Activated CD4-positive, alpha-beta T cell treated with anti-CD3 and anti-CD28 coated beads for 48 hours (primary cell): Measurements from ENCODE around the gene GRPEL1.
A peak's percentile ranks its signal among the peaks of the same experiment; 100 is the strongest.

Experiments used
- DNase-seq: peaks from one replicate; pipeline ENCODE4 v3.0.0-alpha.2; 2020

The GRPEL1 gene

GRCh38 chr4:7061815-7062214 is 6.0 kb downstream of the GRPEL1 start:
- DNase-seq = no peak

- DNase-seq = no peak
Observed at GRCh38 chr4:7060346-7061150, 7.3 kb downstream of the GRPEL1 start.

GRCh38 chr4:7059662-7060061 is 8.2 kb downstream of the GRPEL1 start:
- DNase-seq = no peak

- no peak for DNase-seq
Observed at GRCh38 chr4:7058792-7059191, 9.1 kb downstream of the GRPEL1 start.

GRCh38 chr4:7055990-7056325 is 11.9 kb downstream of the GRPEL1 start:
- no peak for DNase-seq

GRCh38 chr4:7055111-7055989 is 12.5 kb downstream of the GRPEL1 start:
- no peak for DNase-seq

GRCh38 chr4:7054106-7054880 is 13.6 kb downstream of the GRPEL1 start:
- no peak for DNase-seq

GRCh38 chr4:7052923-7053715 is 14.7 kb downstream of the GRPEL1 start:
- peak; percentile 38 for DNase-seq

- no peak for DNase-seq
Observed at GRCh38 chr4:7052313-7052712, 15.6 kb downstream of the GRPEL1 start.

GRCh38 chr4:7051905-7052304 is 16.0 kb downstream of the GRPEL1 start:
- DNase-seq = no peak

GRCh38 chr4:7051144-7051495 is 16.7 kb downstream of the GRPEL1 start:
- no peak for DNase-seq

- DNase-seq = no peak
Observed at GRCh38 chr4:7050481-7051143, 17.3 kb downstream of the GRPEL1 start.

- DNase-seq = no peak
Observed at GRCh38 chr4:7049739-7050138, 18.1 kb downstream of the GRPEL1 start.

GRCh38 chr4:7049295-7049694 is 18.6 kb downstream of the GRPEL1 start:
- DNase-seq = no peak

GRCh38 chr4:7048642-7049041 is 19.2 kb downstream of the GRPEL1 start:
- DNase-seq = no peak

GRCh38 chr4:7046971-7047370 is 20.9 kb downstream of the GRPEL1 start:
- DNase-seq = no peak

- DNase-seq = no peak
Observed at GRCh38 chr4:7045961-7046921, 21.6 kb downstream of the GRPEL1 start.

- no peak for DNase-seq
Observed at GRCh38 chr4:7045553-7045952, 22.3 kb downstream of the GRPEL1 start.

- DNase-seq = no peak
Observed at GRCh38 chr4:7044137-7044930, 23.5 kb downstream of the GRPEL1 start.
